HL-60 (cell line): ENCODE data around the gene FKBP11.

Experiments used
- DNase-seq, 2 experiments: peaks; one replicate each; pipeline ENCODE4 v3.0.0-alpha.2; 2010 to 2020; ENCODE audit warnings: low read depth in 1 of 2, low spot score in 1 of 2
- H3K27ac ChIP-seq: fragments of 250-450 bp; sonication (Bioruptor Pico); replicated peaks from 2 replicates; pipeline ENCODE4 v1.5.1; 2020; ENCODE audit warnings: mild to moderate bottlenecking, moderate library complexity
- H3K27me3 ChIP-seq: fragments of 250-450 bp; sonication (Bioruptor Pico); 2 replicates; pipeline ENCODE4 v1.5.1; 2021; ENCODE audit warnings: mild to moderate bottlenecking, moderate library complexity; ENCODE audit not compliant: insufficient read depth, poor library complexity, severe bottlenecking
- H3K4me3 ChIP-seq: replicated peaks from 2 replicates; pipeline ENCODE4 v1.5.1; 2011; ENCODE audit warnings: mild to moderate bottlenecking, control low read depth, low read length; ENCODE audit not compliant: insufficient read depth
- CTCF ChIP-seq: IDR thresholded peaks from one replicate; pipeline ENCODE4 v1.5.1; 2011; ENCODE audit warnings: low read length, control low read depth, inconsistent platforms; ENCODE audit not compliant: insufficient read depth
- GABPA ChIP-seq: IDR thresholded peaks from 2 replicates; pipeline ENCODE4 v1.6.1; 2012; ENCODE audit warnings: low read depth
- POLR2AphosphoS5 ChIP-seq: IDR thresholded peaks from 2 replicates; pipeline ENCODE4 v1.6.1; 2012; ENCODE audit warnings: low read depth
- REST ChIP-seq: IDR thresholded peaks from 2 replicates; pipeline ENCODE4 v1.6.1; 2012; ENCODE audit warnings: low read depth; ENCODE audit not compliant: insufficient replicate concordance
- SPI1 ChIP-seq: IDR thresholded peaks from 2 replicates; pipeline ENCODE4 v1.6.1; 2012; ENCODE audit warnings: low read depth, mild to moderate bottlenecking, borderline replicate concordance
- long read RNA-seq: library from polyadenylated mRNA; unstranded; transcript quantifications from one replicate; pipeline ENCODE4 v2.0.0, GENCODE V29; 2020

Gene FKBP11
- long read RNA-seq, partial matches to known transcripts, result 0 of 2 reads
- long read RNA-seq, other reads (novel, unspliced or antisense), result 0 of 2 reads

- no peak for TF ChIP-seq GABPA
- no peak for TF ChIP-seq SPI1
- TF ChIP-seq CTCF, result no peak
- no peak for TF ChIP-seq POLR2AphosphoS5
- no peak for DNase-seq
- H3K27ac ChIP-seq, result no peak within 1 kb of the TSS
- H3K4me3 ChIP-seq, result peak within 1 kb of the TSS; percentile 51
- no peaks in the 10 kb centered on the region for H3K27me3 ChIP-seq
Measured at GRCh38 chr12:48925304-48926011, at the start of gene FKBP11. FKBP11 (minus strand) TSS chr12:48925492; CDS start chr12:48925428, 64 bp downstream.

GRCh38 chr12:48973941-48974673 lies 48.8 kb upstream of the FKBP11 start:
- H3K27me3 ChIP-seq, result peaks cover 49% of the 10 kb centered on the region
- DNase-seq, result no peak
- no peak overlapping the region for H3K27ac ChIP-seq
- TF ChIP-seq GABPA (no peak), CTCF (peak; percentile 36)
- no peak overlapping the region for H3K4me3 ChIP-seq

GRCh38 chr12:48973531-48973930 lies 48.2 kb upstream of the FKBP11 start:
- TF ChIP-seq CTCF (no peak), POLR2AphosphoS5 (no peak), REST (no peak), SPI1 (no peak), GABPA (no peak)
- Histone ChIP-seq H3K27me3 (peaks cover 46% of the 10 kb centered on the region), H3K27ac (no peak overlapping the region), H3K4me3 (no peak overlapping the region)
- DNase-seq, result no peak

- Histone ChIP-seq H3K27me3 (peaks cover 40% of the 10 kb centered on the region), H3K27ac (no peak overlapping the region), H3K4me3 (no peak overlapping the region)
- DNase-seq, result no peak
- no peak for TF ChIP-seq POLR2AphosphoS5
- TF ChIP-seq CTCF, result no peak
- no peak for TF ChIP-seq SPI1
- no peak for TF ChIP-seq GABPA
Measured at GRCh38 chr12:48972952-48973483, 47.7 kb upstream of the FKBP11 start.
